Smooth muscle cell (in vitro differentiated cells): ENCODE data around the gene ULK4. TPM values are rescaled to one million over a fixed set of nuclear protein-coding genes. Genes with fewer than 3 reads are reported as not detected.
"Not testable (repeated sequence)": the region's sequence is repeated elsewhere in the genome, so short reads cannot be mapped to it uniquely, and the experiment has no call there.

Experiments used
- DNase-seq: peaks from one replicate; lab custom pipeline; 2025; ENCODE audit not compliant: unreplicated experiment; lab: John Stamatoyannopoulos, UW
- H2AFZ ChIP-seq: fragments of 200-600 bp; sonication (generic); 2 replicates; pipeline ENCODE4 v1.6.0; 2016; ENCODE audit warnings: antibody characterized with exemption, low read depth, mild to moderate bottlenecking
- H3F3A ChIP-seq: fragments of 200-600 bp; sonication (generic); 2 replicates; pipeline ENCODE4 v1.6.0; 2017; ENCODE audit warnings: antibody characterized with exemption, low read depth
- H3K27ac ChIP-seq: fragments of 200-600 bp; sonication (generic); 2 replicates; pipeline ENCODE4 v1.5.1; 2016; ENCODE audit warnings: low read depth, mild to moderate bottlenecking
- H3K27me3 ChIP-seq: fragments of 200-600 bp; sonication (generic); 2 replicates; pipeline ENCODE4 v1.6.1; 2016; ENCODE audit warnings: low read depth, mild to moderate bottlenecking
- H3K36me3 ChIP-seq: fragments of 200-600 bp; sonication (generic); 2 replicates; pipeline ENCODE4 v1.5.1; 2016; ENCODE audit warnings: low read depth
- H3K4me1 ChIP-seq: fragments of 200-600 bp; sonication (generic); 2 replicates; pipeline ENCODE4 v1.5.1; 2016; ENCODE audit warnings: low read depth
- H3K4me2 ChIP-seq: fragments of 200-600 bp; sonication (generic); 2 replicates; pipeline ENCODE4 v1.6.0; 2016; ENCODE audit warnings: mild to moderate bottlenecking
- H3K4me3 ChIP-seq: fragments of 200-600 bp; sonication (generic); 2 replicates; pipeline ENCODE4 v1.5.1; 2016; ENCODE audit warnings: mild to moderate bottlenecking
- H3K79me2 ChIP-seq: fragments of 200-600 bp; sonication (generic); 2 replicates; pipeline ENCODE4 v1.6.0; 2016; ENCODE audit warnings: low read depth, mild to moderate bottlenecking
- H3K9ac ChIP-seq: fragments of 200-600 bp; sonication (generic); 2 replicates; pipeline ENCODE4 v1.6.0; 2016; ENCODE audit warnings: low read depth
- H3K9me3 ChIP-seq: fragments of 200-600 bp; sonication (generic); replicated peaks from 2 replicates; pipeline ENCODE4 v1.5.1; 2016; ENCODE audit warnings: low read depth
- H4K20me1 ChIP-seq: fragments of 200-600 bp; sonication (generic); 2 replicates; pipeline ENCODE4 v1.6.0; 2016; ENCODE audit warnings: low read depth
- WGBS: methylation state at CpG from one replicate; pipeline ENCODE4 v1.1.7; 2016; ENCODE audit warnings: low lambda C conversion rate; 5-methylcytosine and 5-hydroxymethylcytosine counted together
- polyA plus RNA-seq: library from polyadenylated mRNA; unstranded; fragments of >200 nt; fragmentation: Nextera tagmentation; extraction: Ambion mirVana; gene quantifications from 2 replicates; pipeline ENCODE4 v1.2.1, GENCODE V29; 2016
- total RNA-seq: library from RNA; depleted of rRNA; stranded (reverse); fragments of >200 nt; gene quantifications from 2 replicates; pipeline ENCODE4 v1.2.3, GENCODE V29; 2014
- TF ChIP-seq, protein P1 (sequence below): fragments of 200-600 bp; sonication (generic); IDR thresholded peaks from 2 replicates; pipeline ENCODE4 v1.5.1; 2017; ENCODE audit warnings: borderline replicate concordance, mild to moderate bottlenecking, antibody characterized with exemption; ENCODE audit not compliant: insufficient read depth, poor library complexity, severe bottlenecking

ULK4 gene
- total and polyA plus RNA-seq, 2 experiments from 2014 or later = 4.3 to 14.2 TPM

DNA sequence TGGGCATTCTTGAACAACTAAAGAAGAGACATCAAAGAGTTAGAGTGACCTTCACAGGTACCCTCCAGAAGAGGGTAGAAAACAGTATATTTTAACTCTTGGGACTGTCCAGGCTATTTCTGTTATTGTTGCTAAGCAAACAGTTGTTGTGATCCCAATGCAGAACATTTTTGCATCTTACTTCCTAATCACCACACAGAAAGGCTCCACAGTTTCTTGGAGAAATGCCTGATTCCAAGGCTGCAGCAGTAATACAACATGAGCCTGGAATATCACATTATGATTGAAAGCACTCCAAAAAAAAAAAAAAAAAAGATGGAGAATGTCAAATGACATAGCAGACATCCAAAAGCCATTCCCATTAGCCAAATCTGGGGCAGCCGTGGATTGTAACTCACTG lies 567.0 kb downstream of the ULK4 start:
- Histone ChIP-seq H3K4me2 (no peak overlapping the region), H3K79me2 (no peaks in the 10 kb centered on the region), H3K36me3 (no peaks in the 10 kb centered on the region), H3K27me3 (no peaks in the 10 kb centered on the region), H3F3A (no peaks in the 10 kb centered on the region), H3K27ac (no peak overlapping the region), H3K9ac (no peak overlapping the region), H2AFZ (no peak overlapping the region), H3K9me3 (no peaks in the 10 kb centered on the region), H3K4me3 (no peak overlapping the region), H4K20me1 (no peaks in the 10 kb centered on the region), H3K4me1 (no peaks in the 10 kb centered on the region)
- WGBS = 94% methylated on average over 1 of the region's 1 CpG
- DNase-seq = no peak
- TF ChIP-seq, protein P1, sequence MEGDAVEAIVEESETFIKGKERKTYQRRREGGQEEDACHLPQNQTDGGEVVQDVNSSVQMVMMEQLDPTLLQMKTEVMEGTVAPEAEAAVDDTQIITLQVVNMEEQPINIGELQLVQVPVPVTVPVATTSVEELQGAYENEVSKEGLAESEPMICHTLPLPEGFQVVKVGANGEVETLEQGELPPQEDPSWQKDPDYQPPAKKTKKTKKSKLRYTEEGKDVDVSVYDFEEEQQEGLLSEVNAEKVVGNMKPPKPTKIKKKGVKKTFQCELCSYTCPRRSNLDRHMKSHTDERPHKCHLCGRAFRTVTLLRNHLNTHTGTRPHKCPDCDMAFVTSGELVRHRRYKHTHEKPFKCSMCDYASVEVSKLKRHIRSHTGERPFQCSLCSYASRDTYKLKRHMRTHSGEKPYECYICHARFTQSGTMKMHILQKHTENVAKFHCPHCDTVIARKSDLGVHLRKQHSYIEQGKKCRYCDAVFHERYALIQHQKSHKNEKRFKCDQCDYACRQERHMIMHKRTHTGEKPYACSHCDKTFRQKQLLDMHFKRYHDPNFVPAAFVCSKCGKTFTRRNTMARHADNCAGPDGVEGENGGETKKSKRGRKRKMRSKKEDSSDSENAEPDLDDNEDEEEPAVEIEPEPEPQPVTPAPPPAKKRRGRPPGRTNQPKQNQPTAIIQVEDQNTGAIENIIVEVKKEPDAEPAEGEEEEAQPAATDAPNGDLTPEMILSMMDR = no peak

DNA sequence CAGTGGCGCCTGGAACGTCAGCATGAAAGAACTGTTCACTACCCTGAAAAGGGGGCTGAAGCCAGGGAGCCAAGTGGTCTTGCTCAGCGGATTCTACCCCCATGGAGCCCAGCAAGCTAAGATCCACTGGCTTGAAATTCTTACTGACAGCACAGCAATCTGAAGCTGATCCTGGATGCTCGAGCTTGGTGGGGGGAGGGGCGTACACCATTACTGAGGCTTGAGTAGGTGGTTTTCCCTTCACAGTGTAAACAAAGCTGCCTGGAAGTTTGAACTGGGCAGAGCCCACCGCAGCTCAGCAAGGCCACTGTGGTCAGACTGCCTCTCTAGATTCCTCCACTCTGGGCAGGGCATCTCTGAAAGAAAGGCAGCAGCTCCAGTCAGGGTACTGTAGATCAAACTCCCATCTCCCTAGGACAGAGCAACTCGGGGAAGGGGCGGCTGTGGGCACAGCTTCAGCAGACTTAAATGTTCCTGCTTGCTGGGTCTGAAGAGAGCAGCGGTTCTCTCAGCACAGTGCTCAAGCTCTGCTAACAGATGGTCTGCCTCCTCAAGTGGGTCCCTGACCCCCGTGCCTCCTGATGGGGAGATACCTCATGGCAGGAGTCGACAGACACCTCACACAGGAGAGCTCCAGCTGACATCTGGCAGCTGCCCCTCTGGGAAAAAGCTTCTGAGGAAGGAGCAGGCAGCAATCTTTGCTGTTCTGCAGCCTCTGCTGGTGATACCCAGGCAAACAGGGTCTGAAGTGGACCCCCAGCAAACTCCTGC lies 591.0 kb downstream of the ULK4 start:
- DNase-seq, H3K79me2 ChIP-seq, H3K4me3 ChIP-seq, H4K20me1 ChIP-seq, H3F3A ChIP-seq, H2AFZ ChIP-seq, H3K27me3 ChIP-seq, H3K9ac ChIP-seq, H3K36me3 ChIP-seq, H3K9me3 ChIP-seq, H3K27ac ChIP-seq: not testable (repeated sequence)
- peaks cover 12% of the 10 kb centered on the region for H3K4me1 ChIP-seq
- WGBS = 70% methylated on average over 11 of the region's 11 CpGs
- peak overlapping the region; percentile 17 for H3K4me2 ChIP-seq

- H3F3A ChIP-seq = peaks cover under 1% of the 10 kb centered on the region
- 90% methylated on average over 7 of the region's 7 CpGs for WGBS
- H3K4me3 ChIP-seq = no peak overlapping the region
- no peaks in the 10 kb centered on the region for H3K79me2 ChIP-seq
- TF ChIP-seq, protein P1 = no peak
- no peak overlapping the region for H3K4me2 ChIP-seq
- H3K4me1 ChIP-seq = peaks cover 17% of the 10 kb centered on the region
- no peak overlapping the region for H2AFZ ChIP-seq
- no peaks in the 10 kb centered on the region for H3K9me3 ChIP-seq
- H3K27me3 ChIP-seq = no peaks in the 10 kb centered on the region
- no peak for DNase-seq
- H3K9ac ChIP-seq = no peak overlapping the region
- no peaks in the 10 kb centered on the region for H3K36me3 ChIP-seq
- no peaks in the 10 kb centered on the region for H4K20me1 ChIP-seq
- no peak overlapping the region for H3K27ac ChIP-seq
Measured at GRCh38 chr3:41370307-41370706, 591.6 kb downstream of the ULK4 start.

- no peak for DNase-seq
- no peak overlapping the region for H3K4me3 ChIP-seq
- TF ChIP-seq, protein P1 = no peak
- no peak overlapping the region for H2AFZ ChIP-seq
- H3K36me3 ChIP-seq = no peaks in the 10 kb centered on the region
- WGBS = 61% methylated on average over 3 of the region's 3 CpGs
- H3K27ac ChIP-seq = no peak overlapping the region
- no peaks in the 10 kb centered on the region for H3K79me2 ChIP-seq
- H3F3A ChIP-seq = peaks cover 4% of the 10 kb centered on the region
- no peak overlapping the region for H3K9ac ChIP-seq
- no peak overlapping the region for H3K4me2 ChIP-seq
- peaks cover 22% of the 10 kb centered on the region for H3K4me1 ChIP-seq
- no peaks in the 10 kb centered on the region for H4K20me1 ChIP-seq
- no peaks in the 10 kb centered on the region for H3K9me3 ChIP-seq
- H3K27me3 ChIP-seq = no peaks in the 10 kb centered on the region
Measured at GRCh38 chr3:41369838-41370237, 592.1 kb downstream of the ULK4 start.
